ENCODE results near the gene KSR1.
"Not testable (repeated sequence)": the region's sequence is repeated elsewhere in the genome, so short reads cannot be mapped to it uniquely, and the experiment has no call there.

KSR1 gene

GRCh38 chr17:27647765-27648164 is 191.5 kb downstream of the KSR1 start:
- no peak for DNase-seq

- DNase-seq, result not testable (repeated sequence)
These were observed 192.9 kb downstream of the KSR1 start for GRCh38 chr17:27649111-27649571.

- DNase-seq, result no peak
These were observed 193.7 kb downstream of the KSR1 start for GRCh38 chr17:27649929-27650328.

- DNase-seq, result no peak
These were observed 194.6 kb downstream of the KSR1 start for GRCh38 chr17:27650836-27651235.

GRCh38 chr17:27651411-27652345 is 195.4 kb downstream of the KSR1 start:
- DNase-seq, result no peak

GRCh38 chr17:27653449-27653971 is 197.3 kb downstream of the KSR1 start:
- not testable (repeated sequence) for DNase-seq

GRCh38 chr17:27654136-27654535 is 197.9 kb downstream of the KSR1 start:
- DNase-seq, result no peak

GRCh38 chr17:27654654-27655524 is 198.6 kb downstream of the KSR1 start:
- DNase-seq, result no peak

GRCh38 chr17:27655525-27656111 is 199.4 kb downstream of the KSR1 start:
- not testable (repeated sequence) for DNase-seq

GRCh38 chr17:27656620-27657019 is 200.4 kb downstream of the KSR1 start:
- DNase-seq, result not testable (repeated sequence)

- no peak for DNase-seq
These were observed 201.4 kb downstream of the KSR1 start for GRCh38 chr17:27657620-27658019.

- DNase-seq, result no peak
These were observed 203.4 kb downstream of the KSR1 start for GRCh38 chr17:27659683-27660082.

GRCh38 chr17:27660436-27660835 is 204.2 kb downstream of the KSR1 start:
- no peak for DNase-seq

GRCh38 chr17:27663936-27664605 is 207.8 kb downstream of the KSR1 start:
- DNase-seq, result no peak

- DNase-seq, result no peak
These were observed 208.3 kb downstream of the KSR1 start for GRCh38 chr17:27664606-27664965.

- no peak for DNase-seq
These were observed 209.3 kb downstream of the KSR1 start for GRCh38 chr17:27665549-27665948.

GRCh38 chr17:27666270-27666669 is 210.0 kb downstream of the KSR1 start:
- DNase-seq, result not testable (repeated sequence)

GRCh38 chr17:27666831-27667560 is 210.7 kb downstream of the KSR1 start:
- no peak for DNase-seq

- DNase-seq, result no peak
These were observed 211.6 kb downstream of the KSR1 start for GRCh38 chr17:27667656-27668487.

GRCh38 chr17:27668488-27668823 is 212.2 kb downstream of the KSR1 start:
- DNase-seq, result no peak

GRCh38 chr17:27669136-27669535 is 212.9 kb downstream of the KSR1 start:
- no peak for DNase-seq

All from GF-D8 (cell line).